ENCODE data around the gene GLIS2.

GLIS2 gene

DNA sequence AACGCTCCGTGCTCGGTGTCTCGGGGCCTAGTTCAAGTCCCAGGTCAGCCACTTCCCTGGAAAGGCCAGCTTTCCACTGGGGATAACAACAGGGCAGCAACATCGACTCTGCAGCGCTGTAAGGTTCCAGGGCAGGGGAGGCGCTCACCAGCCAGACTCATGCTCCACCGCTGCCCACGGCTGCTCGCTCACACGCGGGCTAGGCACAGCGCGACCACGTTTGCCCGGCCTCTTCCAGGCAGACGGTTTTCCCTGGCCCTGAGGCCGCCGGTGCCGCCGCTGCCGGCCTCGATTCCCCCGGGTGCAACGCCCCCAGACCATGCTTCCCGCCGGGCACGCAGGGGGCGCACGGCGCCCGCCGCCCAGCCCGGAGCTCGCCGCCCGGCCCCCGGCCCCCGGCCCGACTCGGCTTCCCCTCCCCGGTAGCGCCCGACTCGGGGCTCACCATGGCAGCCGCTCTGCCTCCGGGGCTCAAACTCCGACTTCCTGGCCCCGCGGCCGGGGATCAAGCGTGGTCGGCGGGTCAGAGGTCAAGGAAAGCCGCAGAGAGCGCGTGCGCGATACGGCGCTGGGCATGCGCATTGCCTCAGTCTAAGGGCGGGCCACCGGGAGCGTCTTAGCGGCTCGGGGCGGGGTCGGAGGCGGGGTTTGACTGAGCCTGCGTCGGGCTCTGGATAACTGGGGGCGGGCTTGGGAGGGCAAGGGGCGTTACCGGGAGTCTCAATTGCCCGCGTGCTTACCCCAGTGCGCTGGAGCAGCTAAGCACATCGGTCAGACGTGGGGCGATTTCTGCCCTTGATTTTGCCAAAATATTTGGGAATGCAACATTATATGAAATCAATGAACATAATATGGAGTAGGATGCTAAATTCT lies 35.2 kb downstream of the GLIS2 start, which contains the start of gene PAM16:
PAM16 (minus strand) TSS at position 535 of the 873 bp plus-strand sequence; CDS start at position 448, 87 bp downstream.
- DNase-seq (ENCODE audit: low read depth, low spot score), result peak; percentile 98

DNA sequence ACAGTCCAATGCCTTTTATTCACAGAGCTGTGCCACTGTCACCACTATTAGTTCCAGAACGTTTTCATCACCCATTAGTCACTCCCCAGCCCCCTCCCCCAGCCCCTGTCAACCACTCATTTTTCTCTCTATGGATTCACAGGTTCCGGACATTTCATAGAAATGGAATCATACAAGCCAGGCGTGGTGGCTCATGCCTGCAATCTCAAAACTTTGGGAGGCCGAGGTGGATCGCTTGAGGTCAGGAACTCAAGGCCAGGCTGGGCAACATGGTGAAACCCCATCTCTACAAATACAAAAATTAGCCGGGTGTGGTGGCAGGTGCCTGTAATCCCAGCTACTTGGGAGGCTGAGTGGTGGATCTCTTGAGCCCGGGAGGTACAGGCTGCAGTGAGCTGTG lies 36.0 kb downstream of the GLIS2 start:
- DNase-seq (ENCODE audit: low read depth, low spot score), result no peak

DNA sequence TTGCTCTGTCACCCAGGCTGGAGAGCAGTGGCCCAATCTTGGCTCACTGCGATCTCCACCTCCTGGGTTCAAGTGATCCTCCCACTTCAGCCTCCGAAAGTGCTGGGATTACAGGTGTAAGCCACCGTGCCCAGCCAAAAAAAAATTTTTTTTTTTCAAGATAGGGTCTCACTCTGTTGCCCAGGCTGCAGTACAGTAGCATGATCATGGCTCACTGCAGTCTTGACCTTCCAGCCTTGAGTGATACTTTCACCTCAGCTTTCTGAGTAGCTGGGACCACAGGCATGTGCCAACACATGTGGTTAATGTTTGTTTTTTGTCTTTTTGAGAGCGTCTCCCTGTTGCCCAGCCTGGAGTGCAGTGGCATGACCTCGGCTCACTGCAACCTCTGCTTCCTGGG lies 37.0 kb downstream of the GLIS2 start:
- DNase-seq (ENCODE audit: low read depth, low spot score), result no peak

DNA sequence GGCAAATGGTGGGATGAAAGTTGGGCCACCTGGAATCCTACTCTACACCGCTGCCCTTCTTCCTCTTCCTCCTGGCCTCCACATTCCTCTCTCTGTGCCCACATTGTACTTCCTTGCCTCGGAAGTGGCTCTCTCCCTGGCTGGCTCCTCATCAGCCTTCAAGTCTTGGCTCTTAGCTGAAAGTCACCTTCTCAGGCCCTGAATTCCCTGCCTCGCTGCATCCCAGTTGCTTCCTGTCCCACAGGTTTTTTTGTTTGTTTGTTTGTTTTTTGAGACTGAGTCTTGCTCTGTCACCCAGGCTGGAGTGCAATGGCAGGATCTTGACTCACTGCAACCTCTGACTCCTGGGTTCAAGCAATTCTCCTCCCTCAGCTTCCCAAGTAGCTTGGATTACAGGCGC lies 37.8 kb downstream of the GLIS2 start:
- no peak for DNase-seq (ENCODE audit: low read depth, low spot score)

DNA sequence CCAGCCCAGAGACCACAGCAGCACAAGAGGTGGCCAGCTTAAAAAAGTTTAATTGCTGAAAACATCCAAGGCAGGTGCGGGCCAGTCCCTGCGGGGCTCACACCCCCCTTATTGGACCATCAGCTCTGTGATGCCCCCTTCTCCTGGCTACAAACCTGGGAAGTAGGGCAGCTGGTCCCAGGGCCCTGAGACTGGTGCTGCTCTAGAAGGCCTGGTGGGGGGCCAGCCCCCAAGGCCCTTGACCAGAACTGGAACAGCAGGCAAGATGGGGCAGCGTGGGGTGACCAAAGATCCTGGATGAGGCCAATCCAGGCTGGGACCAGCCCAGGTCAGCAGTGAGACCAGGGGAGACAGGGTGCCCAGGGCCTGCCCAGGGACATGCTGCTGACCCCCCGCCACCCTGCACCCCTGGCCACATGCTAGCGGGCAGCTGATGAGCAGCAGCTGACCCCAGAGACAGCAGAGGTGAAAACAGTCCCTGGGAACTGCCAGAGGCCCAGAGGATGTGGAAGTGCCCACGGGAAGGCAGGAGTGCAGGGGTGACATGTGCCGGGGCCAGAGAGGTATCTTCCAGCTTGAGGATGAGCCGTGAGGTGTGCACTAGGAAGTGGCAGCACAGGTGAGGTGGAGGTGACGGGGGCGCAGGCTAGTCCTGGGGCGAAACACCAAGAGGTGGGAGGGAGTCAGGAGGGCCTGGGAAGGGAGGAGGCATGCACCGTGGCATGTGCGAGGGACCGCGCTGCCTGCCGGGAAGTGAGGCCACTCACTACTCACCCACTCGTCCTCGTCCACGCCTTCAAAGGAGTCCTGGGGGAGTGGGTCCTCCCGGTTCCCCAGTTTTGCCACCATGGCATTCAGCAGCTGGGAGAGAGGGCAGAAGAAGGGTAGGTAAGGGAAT lies 38.9 kb downstream of the GLIS2 start:
- no peak for DNase-seq (ENCODE audit: low read depth, low spot score)

DNA sequence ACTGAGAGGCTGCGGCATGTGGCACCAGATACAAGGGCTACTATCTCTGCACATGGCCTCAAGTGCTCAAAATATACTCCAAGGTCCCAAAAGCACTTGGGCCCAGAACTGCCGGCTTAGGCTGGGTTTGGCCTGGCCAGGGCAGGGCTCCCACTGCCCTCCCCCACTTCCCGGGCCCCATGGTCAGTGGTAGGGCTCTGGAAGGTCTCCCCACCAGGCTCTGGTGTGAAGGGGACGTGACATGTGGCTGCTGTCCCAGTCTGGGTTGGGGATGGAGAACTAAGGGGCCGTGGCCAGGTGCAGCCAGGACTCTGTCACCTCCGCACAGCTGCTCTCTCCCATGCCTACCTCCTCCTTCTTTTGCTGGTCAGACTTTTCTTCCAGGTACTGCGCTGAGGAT lies 41.0 kb downstream of the GLIS2 start:
- DNase-seq (ENCODE audit: low read depth, low spot score), result no peak

DNA sequence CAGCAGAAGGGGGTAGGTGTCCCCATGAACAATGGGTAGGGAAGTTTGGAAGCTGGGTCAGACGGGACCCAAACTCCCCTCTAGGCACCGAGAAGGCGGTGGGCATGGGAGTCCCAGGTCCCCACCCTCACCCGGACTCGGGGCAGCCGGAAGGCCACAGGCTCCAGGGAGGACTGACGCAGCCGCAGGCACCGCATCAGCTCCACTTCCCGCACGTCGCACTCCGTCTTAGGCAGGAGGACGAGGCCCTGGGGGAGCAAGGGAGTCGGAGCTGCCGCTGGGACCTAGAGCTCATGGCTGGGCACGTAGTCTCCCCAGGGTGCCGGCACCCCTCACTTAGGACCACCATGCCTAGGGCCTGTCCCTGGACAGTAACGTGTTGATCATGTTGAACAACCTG lies 42.4 kb downstream of the GLIS2 start:
- no peak for DNase-seq (ENCODE audit: low read depth, low spot score)

DNA sequence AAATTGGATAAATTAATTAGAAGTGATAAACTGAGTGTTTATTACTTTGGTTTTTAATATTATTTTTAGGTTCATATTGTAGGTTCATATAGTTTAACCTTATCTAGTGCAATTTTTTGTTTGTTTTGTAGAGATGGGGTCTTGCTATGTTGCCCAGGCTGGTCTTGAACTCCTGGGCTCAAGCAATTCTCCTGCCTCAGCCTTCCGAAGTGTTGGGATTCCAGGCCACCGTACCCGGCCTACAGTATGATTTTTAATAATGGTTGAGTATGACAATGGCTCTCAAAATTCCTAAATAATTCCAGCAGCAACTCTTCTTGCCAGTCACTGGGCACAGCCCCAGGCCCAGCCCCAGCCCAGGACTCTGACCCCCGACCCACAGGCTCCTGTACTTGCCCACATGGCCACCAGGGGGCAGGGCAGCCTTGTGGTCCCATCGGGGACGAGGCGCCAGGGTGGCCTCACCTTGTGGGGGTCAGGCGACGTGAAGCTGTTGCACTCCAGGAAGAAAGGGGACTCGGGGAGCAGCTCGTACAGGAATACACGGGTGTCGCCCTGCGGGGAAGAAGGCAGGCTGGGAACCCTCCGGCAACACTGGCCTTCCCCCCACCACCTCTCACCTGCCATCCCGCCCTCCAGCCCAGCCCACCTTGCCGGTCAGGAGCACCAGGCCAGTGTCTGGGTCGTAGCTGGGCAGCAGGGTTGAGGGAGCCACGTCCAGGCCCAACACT lies 43.1 kb downstream of the GLIS2 start:
- peak; percentile 66 for DNase-seq (ENCODE audit: low read depth, low spot score)

DNA sequence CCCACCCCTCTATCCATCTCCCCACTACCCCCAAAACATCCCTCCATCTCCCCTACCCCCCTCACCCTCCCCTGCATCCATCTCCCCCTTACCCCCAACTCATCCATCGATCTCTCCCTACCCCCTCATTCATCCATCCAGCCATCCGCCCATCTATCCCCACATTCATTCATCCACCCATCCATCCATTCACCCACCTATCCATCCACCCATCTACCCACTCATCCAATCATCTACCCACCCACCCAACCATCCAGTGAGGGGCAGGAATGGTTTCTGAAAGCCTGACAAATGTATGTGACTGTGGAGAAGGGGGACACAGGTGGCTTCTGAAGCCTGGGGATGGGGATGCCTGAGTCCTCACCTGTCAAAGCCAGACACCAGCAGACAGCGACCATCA lies 44.0 kb downstream of the GLIS2 start:
- no peak for DNase-seq (ENCODE audit: low read depth, low spot score)

DNA sequence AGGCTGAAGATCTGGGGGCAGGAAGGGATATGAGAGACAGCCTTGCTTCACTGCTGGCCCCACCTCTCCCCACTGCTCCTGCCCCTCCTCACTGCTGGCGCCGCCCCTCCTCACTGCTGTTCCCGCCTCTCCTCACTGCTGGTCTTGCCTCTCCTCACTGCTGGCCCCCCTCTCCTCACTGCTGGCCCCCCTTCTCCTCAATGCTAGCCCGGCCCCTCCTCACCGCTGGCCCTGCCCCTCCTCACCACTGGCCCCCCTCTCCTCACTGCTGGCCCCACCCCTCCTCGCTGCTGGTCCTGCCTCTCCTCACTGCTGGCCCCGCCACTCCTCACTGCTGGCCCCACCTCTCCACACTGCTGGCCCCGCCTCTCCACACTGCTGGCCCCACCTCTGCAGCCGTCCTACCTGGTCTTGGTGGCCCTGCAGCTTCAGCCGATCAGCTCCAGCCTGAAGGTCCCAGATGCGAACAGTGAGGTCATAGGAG lies 44.7 kb downstream of the GLIS2 start:
- DNase-seq (ENCODE audit: low read depth, low spot score), result no peak

DNA sequence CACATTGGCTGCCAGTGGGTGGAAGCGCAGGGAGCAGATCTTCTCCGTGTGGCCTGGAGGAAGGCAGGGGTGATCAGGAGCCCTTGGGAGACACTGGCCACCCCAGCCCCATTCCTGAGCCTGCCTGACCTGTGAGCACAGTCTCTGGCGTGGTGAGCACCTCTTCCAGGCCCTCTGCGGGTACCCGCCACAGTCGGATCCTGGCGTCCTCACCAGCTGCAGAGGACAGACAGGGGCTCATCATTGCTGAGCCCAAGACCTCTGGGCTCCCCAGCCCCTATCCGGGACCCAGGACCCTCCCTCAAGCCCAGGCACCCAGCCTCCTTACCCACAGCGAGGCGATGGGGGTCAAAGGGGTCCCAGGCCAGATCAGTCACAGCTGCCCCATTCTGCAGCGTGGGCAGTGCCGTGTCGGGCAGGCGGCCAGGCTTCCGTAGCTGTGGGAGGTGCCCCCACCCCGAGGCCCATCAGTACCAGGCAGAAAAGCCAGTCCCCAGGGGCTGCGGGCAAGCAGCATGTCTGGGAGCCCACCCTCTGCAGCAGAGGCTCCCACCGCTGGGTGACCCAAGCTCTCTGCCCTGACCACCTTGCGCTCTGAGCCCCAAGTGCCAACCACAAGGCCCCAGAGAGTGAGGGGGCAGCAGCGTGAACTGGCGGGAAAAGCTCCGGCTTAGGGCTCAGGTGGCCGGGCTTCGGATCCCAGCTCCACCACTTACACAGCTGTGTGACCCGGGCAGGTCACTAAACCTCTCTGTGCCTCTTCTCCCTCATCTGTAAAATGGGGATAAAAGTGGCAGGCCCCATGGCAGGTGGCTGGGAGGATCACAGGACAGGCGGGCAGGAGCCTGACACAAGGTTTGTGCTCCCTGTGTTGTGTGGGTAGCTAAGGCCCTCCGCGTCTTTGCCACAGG lies 45.4 kb downstream of the GLIS2 start:
- DNase-seq (ENCODE audit: low read depth, low spot score), result no peak

DNA sequence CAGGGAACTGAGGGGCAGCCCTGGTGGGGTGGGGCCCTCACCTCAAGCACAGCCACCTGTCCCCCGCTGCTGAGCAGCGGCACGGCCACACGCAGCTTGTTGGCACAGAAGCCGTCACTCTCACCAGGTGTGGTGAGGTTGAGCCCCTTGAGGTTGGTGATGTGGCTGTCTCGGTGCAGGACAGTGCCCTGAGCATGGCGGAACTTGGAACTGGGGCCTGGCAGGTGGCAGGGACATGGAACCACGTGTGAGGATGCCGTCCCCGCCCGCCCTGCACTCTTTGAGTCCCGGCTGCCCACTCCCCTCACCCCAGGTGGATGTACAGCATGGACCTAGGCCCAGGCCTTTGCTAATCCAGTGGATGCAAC lies 46.1 kb downstream of the GLIS2 start:
- DNase-seq (ENCODE audit: low read depth, low spot score), result no peak

DNA sequence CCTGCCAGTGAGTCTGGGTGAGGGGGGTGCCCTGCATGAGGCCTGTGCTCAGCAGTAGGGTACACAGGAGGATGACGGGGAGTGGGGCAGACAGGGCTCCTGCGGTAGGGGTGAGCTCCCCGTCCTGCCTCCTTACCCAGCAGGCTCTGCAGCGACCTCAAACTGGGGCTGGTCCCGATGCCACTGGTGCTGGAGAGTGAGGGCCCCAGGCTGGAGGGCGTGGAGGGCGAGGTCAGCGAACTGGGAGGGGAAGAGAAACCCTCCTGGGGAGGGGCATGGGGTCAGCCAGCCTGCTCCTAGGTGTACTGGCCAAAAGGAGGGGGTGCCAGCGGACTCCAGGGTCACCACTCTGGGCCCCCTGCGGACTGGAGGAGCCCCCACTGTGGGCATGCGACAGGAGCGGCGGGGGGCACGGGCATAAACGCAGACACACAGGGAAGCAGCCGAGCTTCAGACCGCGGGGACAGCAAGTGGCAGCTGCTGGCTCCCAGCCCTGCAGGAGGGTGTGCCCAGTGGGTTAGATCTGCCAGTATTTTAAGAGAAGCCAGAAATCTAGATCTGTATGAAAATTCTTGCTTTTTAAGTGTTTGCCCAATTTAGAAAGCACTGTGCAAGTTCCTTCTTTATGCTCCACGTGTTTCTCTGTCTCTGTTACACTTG lies 46.7 kb downstream of the GLIS2 start:
- no peak for DNase-seq (ENCODE audit: low read depth, low spot score)

DNA sequence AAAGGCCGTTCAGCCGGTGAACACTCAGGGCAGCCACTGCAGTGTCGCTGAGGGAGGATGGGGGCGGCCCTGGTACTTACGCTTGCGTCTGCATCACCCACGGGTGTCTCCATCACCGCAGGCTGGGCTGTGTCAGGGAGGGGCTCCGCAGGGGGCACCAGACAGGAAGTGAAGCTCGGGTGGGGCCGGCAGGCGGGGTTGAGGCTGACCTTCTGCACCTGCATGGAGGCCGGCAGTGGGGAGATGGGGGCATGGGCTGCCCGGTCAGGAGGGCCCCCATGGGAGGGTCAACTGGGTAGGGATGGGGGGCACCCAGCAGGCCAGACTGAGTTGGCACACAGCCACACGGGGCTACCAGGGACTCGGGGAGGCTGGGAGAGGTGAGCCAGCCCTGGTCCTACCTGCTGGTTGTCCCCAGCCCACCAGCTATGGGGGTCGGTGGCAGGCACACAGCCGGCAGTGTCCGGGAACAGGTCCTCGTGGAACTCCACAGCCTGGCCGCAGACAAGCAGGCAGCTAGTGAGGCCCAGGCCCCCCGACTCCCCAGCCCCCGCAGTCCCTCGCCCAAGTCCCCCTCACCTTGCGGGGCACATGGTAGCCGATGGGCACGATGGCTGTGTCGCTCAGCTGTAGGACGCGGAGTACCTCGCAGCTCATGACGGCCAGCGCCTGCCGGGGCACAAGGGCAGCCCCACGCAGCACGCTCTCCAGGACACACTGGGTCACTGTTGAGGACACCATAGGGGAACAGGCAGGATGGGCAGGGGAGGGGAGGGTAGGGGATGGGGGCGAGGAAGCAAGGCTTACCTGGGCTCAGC lies 48.5 kb downstream of the GLIS2 start:
- DNase-seq (ENCODE audit: low read depth, low spot score), result no peak

DNA sequence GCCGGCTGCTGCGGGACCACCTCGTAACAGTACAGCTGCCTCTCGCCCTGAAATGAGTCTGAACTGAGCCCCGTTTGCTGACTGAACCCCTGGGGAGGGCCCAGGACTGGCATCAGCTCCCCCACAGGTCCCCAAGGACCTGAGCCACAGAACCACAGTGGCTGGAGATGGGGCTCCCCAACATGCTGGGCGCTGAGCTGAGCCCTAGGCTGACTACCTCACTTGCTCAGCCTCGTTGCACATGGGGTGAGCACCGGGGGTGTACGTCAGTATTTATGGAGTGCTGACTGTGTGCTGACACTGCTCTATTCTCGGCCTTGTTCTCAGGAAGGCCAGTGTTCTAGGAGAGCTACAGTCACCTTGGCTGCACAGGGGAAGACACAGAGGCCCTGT lies 49.1 kb downstream of the GLIS2 start:
- DNase-seq (ENCODE audit: low read depth, low spot score), result no peak

DNA sequence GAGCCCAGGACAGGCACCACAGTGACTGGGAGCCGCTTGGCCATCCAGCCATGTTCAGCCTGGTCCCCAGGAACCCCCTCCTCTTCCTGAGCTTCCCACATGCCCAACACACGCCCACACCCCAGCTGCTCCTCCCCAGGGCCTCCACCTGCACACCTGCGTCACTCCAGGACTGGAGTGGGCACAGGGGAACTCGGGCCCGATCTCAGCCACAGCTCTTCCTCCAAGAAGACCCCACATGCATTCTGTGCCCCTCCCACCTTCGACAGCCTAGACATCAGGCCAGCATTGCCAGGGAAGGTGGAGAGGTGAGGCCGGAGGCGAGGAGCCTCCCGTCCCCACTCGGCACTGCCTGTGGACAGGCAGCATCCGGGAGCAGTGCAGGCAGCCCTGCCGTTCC lies 49.7 kb downstream of the GLIS2 start:
- no peak for DNase-seq (ENCODE audit: low read depth, low spot score)

DNA sequence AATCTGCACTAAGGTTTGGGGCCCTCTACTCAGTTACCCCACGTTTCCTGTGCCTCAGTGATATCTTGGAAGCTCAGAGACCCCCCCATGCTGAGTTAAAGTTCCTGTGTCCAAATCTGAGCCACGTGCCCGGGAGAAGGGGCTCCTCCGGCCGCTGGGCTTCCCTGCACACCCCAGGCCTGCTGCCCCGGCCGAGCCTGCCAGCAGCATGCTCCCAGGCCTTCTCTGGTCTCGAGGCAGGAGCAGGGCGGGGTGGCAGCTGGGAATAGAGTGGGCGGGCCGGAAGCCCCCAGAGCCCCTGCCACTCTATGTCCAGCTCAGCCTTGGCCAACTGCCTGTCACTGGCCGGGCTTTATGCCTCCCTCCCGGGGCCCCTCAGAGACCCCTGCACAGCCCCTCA lies 50.1 kb downstream of the GLIS2 start:
- DNase-seq (ENCODE audit: low read depth, low spot score), result no peak

DNA sequence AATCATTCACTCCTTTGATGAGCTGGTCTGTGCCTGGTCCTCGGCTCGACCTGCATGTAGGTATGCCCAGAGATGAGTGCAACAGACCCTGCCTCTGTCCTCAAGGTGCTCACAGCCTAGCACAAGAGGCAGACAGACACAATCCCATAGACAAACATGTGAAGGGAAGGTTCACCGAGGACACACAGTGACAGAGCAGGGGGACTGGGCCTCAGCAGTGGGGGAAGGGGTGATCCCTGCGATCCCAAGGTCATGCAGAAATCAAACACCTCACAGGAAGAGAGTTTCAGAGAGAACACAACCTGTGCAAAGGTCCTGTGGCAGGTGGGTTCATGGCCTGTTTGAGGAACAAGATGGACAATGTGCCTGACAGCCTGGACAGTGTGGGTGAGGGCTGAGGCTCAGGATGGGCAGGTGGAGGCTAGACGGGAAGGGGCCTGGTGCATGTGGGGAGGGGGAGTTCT lies 51.6 kb downstream of the GLIS2 start:
- DNase-seq (ENCODE audit: low read depth, low spot score), result no peak

DNA sequence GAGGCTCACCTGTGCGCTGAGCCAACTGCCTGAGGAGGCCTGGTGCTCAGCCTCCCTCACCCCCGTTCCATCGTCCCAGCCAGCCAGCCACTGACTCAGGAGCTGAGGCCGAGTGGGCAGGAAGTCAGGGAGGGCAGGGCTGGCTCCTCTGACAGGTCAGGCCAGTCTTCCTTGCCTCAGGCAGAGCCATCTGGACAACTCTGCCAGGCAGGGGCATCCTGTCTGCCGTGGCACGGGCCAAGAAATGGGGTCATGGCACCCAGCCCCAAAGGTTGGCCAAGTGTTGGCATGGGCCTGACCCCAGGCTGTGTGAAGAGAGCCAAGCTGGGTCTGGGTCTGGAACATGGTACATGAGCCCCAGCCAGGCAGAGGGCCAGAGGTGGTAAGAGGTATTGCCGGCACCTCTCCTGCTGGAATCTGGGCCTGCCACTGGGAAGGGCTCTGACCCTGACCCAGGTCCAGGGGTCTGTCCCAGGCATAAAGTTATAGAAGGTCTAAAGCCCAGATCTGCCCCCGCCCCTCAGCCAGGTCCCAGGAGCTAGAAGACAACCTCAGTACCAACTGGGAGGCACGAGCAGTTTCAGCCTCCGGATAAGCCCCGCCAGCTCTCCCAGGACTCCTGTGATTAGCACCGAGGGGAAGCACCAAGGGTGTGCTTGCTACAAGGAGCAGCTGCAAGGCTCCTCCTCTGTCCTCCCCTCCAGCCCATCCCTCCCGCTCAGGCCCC lies 53.3 kb downstream of the GLIS2 start:
- DNase-seq (ENCODE audit: low read depth, low spot score), result no peak
